Lung (tissue), 12 donors: Measurements from ENCODE around the gene TCEANC2. TPM values are rescaled to one million over a fixed set of nuclear protein-coding genes. Genes with fewer than 3 reads are reported as not detected.

ENCODE experiments used
- ATAC-seq: fragments of 200-7000 bp; cut with Tn5 transposase; one replicate; pipeline ENCODE4 v1.9.1; 2020; ENCODE audit warnings: moderate number of reproducible peaks; ENCODE audit not compliant: insufficient read depth, low FRiP score
- DNase-seq, 3 donors: peaks; one replicate each; pipeline ENCODE4 v3.0.0-alpha.2; 2013 to 2017
- H3K27ac ChIP-seq, 2 donors: one replicate each; pipeline ENCODE4 v1.5.1; 2013; ENCODE audit warnings: mild to moderate bottlenecking in 2 of 2, moderate library complexity in 2 of 2, control low read depth in 1 of 2, inconsistent platforms in 1 of 2, low read depth in 1 of 2, low read length in 1 of 2
- H3K27me3 ChIP-seq, 3 donors: one replicate each; pipeline ENCODE4 v1.5.1; 2013; ENCODE audit warnings: low read length in 2 of 3; ENCODE audit not compliant: control insufficient read depth in 3 of 3, insufficient read depth in 3 of 3
- H3K36me3 ChIP-seq, 4 donors: one replicate each; pipeline ENCODE4 v1.5.1; 2013; ENCODE audit warnings: low read length in 4 of 4, mild to moderate bottlenecking in 1 of 4, moderate library complexity in 1 of 4; ENCODE audit not compliant: control insufficient read depth in 4 of 4, insufficient read depth in 4 of 4
- H3K4me1 ChIP-seq, 5 donors: one replicate each; pipeline ENCODE4 v1.5.1; 2013; ENCODE audit warnings: low read length in 5 of 5, mild to moderate bottlenecking in 2 of 5, moderate library complexity in 1 of 5; ENCODE audit not compliant: control insufficient read depth in 5 of 5, insufficient read depth in 5 of 5
- H3K4me3 ChIP-seq: one replicate; pipeline ENCODE4 v1.5.1; 2013; ENCODE audit warnings: mild to moderate bottlenecking, control low read depth, moderate library complexity
- H3K9ac ChIP-seq, 2 donors: one replicate each; pipeline ENCODE4 v1.5.1; 2013; ENCODE audit warnings: low read length in 2 of 2, control low read depth in 1 of 2; ENCODE audit not compliant: insufficient read depth in 1 of 2
- H3K9me3 ChIP-seq, 4 donors: one replicate each; pipeline ENCODE4 v1.5.1; 2013; ENCODE audit warnings: low read length in 3 of 4, mild to moderate bottlenecking in 1 of 4, moderate library complexity in 1 of 4; ENCODE audit not compliant: control insufficient read depth in 4 of 4, insufficient read depth in 3 of 4
- CTCF ChIP-seq: IDR thresholded peaks from 2 replicates; pipeline ENCODE4 v1.5.1; 2012; ENCODE audit warnings: mild to moderate bottlenecking; ENCODE audit errors: control extremely low read depth, extremely low read depth
- WGBS, 2 donors: extraction: QIAGEN DNeasy Blood & Tissue Kit; methylation state at CpG; one replicate each; pipeline ENCODE4 v1.1.7; 2013; 5-methylcytosine and 5-hydroxymethylcytosine counted together
- polyA plus RNA-seq, 2 donors: library from polyadenylated mRNA; stranded (reverse); fragments of 200-250 nt; gene quantifications; one replicate each; pipeline ENCODE4 v1.2.1, GENCODE V29; 2013
- total RNA-seq, 2 donors: library from RNA; depleted of rRNA in 1 of 2; stranded (reverse); fragments of >200 nt in 1 of 2; gene quantifications; one replicate each; pipeline ENCODE4 v1.2.1, GENCODE V29; 2014 to 2021
- donor health status: control.
- donor health status: control.
- donor health status: Bipolar disorder and iron deficiency.
- donor health status: healthy.
- donor health status: DM: yes; HTN: yes; CAD: no.

TCEANC2 gene
- total and polyA plus RNA-seq, 4 donors, result 1.7 to 5.3 (median 3.6) TPM

GRCh38 chr1:54080598-54081049, 27.2 kb downstream of the TCEANC2 start:
- Histone ChIP-seq H3K4me3 (no peak overlapping the region), H3K27ac (no peak overlapping the region), H3K9ac (no peak overlapping the region), H3K9me3 (no peaks in the 10 kb centered on the region), H3K36me3 (no peaks in the 10 kb centered on the region), H3K27me3 (no peaks in the 10 kb centered on the region), H3K4me1 (peaks cover 0 to 7% (median 0%) of the 10 kb centered on the region in 5 donors)
- ATAC-seq (no peak), DNase-seq (no peak)
- TF ChIP-seq CTCF, result no peak
- 83 to 90% methylated on average over 2 of the region's 2 CpGs for WGBS, 2 donors

- H3K36me3 ChIP-seq, result no peaks in the 10 kb centered on the region
- DNase-seq, result peak; percentile 34 to 60 (median 51)
- H3K9ac ChIP-seq, result no peak overlapping the region
- WGBS, 2 donors, result 80 to 89% methylated on average over 8 of the region's 8 CpGs
- H3K9me3 ChIP-seq, result no peaks in the 10 kb centered on the region
- peaks cover 0 to 7% (median 0%) of the 10 kb centered on the region in 5 donors for H3K4me1 ChIP-seq
- no peaks in the 10 kb centered on the region for H3K27me3 ChIP-seq
- TF ChIP-seq CTCF, result peak; percentile 24
- no peak overlapping the region for H3K27ac ChIP-seq
- H3K4me3 ChIP-seq, result no peak overlapping the region
- ATAC-seq, result peak; percentile 93
Observed at GRCh38 chr1:54081306-54082270, 28.2 kb downstream of the TCEANC2 start.

- Histone ChIP-seq H3K9ac (no peak overlapping the region), H3K4me3 (no peak overlapping the region), H3K4me1 (no peaks in the 10 kb centered on the region), H3K27me3 (no peaks in the 10 kb centered on the region), H3K36me3 (peaks cover 0 to 3% (median under 1%) of the 10 kb centered on the region in 4 donors), H3K9me3 (no peaks in the 10 kb centered on the region), H3K27ac (no peak overlapping the region)
- TF ChIP-seq CTCF, result no peak
- 85 to 97% methylated on average over 2 of the region's 2 CpGs for WGBS, 2 donors
- no peak for DNase-seq
- no peak for ATAC-seq
Observed at GRCh38 chr1:54084794-54085193, 31.4 kb downstream of the TCEANC2 start.
